Measurements from ENCODE around the gene CES5A. TPM values are rescaled to one million over a fixed set of nuclear protein-coding genes. Genes with fewer than 3 reads are reported as not detected.
"Not testable (repeated sequence)": the region's sequence is repeated elsewhere in the genome, so short reads cannot be mapped to it uniquely, and the experiment has no call there.

Gene CES5A, protein sequence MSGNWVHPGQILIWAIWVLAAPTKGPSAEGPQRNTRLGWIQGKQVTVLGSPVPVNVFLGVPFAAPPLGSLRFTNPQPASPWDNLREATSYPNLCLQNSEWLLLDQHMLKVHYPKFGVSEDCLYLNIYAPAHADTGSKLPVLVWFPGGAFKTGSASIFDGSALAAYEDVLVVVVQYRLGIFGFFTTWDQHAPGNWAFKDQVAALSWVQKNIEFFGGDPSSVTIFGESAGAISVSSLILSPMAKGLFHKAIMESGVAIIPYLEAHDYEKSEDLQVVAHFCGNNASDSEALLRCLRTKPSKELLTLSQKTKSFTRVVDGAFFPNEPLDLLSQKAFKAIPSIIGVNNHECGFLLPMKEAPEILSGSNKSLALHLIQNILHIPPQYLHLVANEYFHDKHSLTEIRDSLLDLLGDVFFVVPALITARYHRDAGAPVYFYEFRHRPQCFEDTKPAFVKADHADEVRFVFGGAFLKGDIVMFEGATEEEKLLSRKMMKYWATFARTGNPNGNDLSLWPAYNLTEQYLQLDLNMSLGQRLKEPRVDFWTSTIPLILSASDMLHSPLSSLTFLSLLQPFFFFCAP
- total RNA-seq = not detected in 2 replicates

DNA sequence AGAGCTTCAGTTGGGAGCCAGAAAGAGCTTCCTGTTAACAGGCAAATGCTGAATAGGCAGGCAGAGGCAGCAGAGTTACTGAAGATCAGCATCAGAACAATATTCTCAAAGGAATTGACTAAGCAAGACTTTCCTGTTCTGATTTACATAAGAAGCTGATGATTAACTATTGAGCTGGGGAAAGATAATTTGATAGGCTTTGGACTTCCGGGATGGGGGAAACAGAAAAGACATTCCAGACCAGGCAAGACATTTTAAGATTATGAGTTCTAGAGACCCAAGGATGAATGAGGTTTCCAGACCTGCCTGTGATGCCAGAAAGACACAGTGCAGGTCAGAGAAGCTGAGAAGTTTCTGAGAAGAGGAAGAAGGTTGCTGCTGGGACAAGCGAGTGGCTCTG, at the start of gene CES5A:
Gene CES5A, minus strand, starts transcription at position 101 of the 400 bp plus-strand sequence. CDS start 152 bp downstream, outside the sequence.
- DNase-seq (ENCODE audit: low read depth) = no peak
- TF ChIP-seq, protein P1, sequence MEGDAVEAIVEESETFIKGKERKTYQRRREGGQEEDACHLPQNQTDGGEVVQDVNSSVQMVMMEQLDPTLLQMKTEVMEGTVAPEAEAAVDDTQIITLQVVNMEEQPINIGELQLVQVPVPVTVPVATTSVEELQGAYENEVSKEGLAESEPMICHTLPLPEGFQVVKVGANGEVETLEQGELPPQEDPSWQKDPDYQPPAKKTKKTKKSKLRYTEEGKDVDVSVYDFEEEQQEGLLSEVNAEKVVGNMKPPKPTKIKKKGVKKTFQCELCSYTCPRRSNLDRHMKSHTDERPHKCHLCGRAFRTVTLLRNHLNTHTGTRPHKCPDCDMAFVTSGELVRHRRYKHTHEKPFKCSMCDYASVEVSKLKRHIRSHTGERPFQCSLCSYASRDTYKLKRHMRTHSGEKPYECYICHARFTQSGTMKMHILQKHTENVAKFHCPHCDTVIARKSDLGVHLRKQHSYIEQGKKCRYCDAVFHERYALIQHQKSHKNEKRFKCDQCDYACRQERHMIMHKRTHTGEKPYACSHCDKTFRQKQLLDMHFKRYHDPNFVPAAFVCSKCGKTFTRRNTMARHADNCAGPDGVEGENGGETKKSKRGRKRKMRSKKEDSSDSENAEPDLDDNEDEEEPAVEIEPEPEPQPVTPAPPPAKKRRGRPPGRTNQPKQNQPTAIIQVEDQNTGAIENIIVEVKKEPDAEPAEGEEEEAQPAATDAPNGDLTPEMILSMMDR (IDR thresholded peaks at IDR 0.05; ENCODE audit: insufficient read depth, low read depth, low read length) = no peak
- H3K4me3 ChIP-seq (ENCODE audit: low read depth, low read length) = no peak within 1 kb of the TSS

DNA sequence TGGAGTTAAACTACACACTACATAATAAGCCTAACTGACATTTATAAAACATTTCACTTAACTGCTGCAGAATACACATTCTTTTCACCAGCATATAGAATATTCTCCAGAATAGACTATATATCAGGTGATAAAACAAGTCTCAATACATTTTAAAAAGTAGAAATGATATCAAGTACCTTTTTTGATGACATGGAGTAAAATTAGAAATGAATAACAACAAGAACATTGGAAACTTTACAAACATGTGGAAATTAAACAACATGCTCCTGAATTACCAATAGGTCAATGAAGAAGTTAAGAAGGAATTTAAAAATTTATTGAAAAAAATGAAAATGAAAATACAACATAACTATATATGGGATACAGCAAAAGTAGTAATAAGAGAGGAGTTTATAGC, 47.5 kb upstream of the CES5A start:
- no peak overlapping the region for H3K4me3 ChIP-seq (ENCODE audit: low read depth, low read length)
- no peak for DNase-seq (ENCODE audit: low read depth)
- TF ChIP-seq, protein P1 (IDR thresholded peaks at IDR 0.05; ENCODE audit: insufficient read depth, low read depth, low read length) = no peak

DNA sequence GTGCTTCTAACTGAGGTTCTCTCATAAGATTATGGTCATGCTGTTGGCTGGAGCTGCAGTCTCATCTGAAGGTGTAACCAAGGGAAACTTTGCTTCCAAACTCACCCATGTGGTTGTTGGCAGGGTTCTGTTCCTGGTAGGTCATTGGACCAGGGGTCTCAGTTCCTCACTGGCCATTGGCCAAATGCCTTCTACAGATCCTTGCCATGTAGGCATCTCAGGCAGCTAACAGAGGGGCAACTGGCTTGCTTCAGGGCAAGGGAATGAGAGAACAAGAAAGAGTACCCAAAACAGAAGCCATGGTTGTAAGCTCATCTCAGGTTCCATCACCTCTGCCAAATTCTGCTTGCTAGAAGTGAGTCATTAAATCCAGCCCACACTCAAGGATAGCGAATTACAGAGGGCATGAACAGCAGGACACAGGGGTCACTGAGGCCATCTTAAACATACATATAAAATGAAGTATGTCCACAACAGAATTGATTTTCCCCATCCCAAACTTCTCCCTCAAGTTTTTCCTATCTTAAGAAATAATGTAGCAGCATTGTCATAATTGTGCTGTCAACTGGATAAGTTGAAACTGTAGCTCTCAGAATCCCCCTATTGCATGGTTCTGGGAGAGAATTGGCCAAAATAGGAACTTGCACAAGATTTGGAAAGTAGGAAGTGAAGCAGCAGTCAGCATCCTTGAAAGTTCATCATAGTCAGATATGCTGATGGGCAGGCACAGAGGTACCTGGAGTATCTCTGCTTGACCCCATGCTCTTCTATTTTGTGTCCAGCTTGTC, 42.4 kb upstream of the CES5A start:
- H3K4me3 ChIP-seq (ENCODE audit: low read depth, low read length) = no peak overlapping the region
- TF ChIP-seq, protein P1 (IDR thresholded peaks at IDR 0.05; ENCODE audit: insufficient read depth, low read depth, low read length) = no peak

DNA sequence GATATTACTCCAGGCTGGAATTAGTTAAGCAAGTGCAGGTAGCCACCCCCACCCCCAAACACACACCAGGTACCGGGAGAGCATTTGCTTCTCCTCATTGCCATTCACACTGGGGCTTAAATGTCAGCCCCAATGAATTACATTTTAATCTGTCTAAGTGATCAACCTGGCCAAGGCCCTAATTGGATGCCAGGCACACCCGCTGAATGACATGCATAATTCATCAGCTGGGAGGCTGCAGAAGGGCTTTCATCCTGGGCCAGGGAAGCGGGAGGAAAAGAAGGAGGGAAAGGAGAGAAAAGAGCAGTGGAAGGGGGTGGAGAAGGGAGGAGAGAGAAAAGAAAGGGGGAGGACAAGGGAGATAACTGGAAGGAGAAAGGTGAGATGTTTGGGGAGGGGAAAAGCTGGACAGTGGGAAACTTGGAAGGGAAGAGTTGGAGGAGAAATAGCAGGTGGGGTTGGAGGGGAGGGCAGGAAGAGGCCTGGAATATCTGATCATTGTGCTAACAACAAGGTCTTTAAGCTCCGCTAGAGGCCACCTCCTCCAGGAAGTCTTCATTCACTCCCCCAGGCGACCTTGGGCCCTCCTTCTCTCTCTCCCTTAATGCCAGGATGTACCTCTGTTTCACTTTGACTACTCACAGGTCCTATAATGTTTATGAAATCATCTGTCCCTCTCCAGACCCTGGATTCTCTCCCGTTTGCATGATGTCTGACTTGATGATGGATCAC, 40.1 kb upstream of the CES5A start:
- DNase-seq (ENCODE audit: low read depth) = no peak
- TF ChIP-seq, protein P1 (IDR thresholded peaks at IDR 0.05; ENCODE audit: insufficient read depth, low read depth, low read length) = no peak

More for the DNA sequence above, 42.4 kb upstream of the CES5A start:
- DNase-seq (ENCODE audit: low read depth) = no peak

DNA sequence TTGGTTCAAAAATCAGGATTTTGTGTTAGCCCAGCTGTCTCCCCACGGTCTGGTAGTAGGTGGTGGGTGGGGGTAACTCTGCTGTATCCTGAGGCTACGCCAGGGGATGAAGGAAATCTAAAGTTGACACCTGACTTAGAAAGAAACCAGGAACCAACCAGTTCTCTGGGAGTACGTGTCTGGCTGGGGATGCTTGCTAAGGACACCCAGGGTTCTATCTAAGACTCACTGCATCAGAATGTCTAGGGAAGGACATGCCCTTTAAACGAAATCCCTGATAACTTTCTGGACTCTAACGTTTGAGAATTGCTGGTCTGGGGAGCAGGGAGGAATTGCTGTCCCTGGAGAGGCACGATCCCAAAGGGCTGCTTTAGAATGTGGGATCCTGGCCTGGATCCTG, 39.2 kb upstream of the CES5A start:
- TF ChIP-seq, protein P1 (IDR thresholded peaks at IDR 0.05; ENCODE audit: insufficient read depth, low read depth, low read length) = no peak
- DNase-seq (ENCODE audit: low read depth) = no peak
- no peak overlapping the region for H3K4me3 ChIP-seq (ENCODE audit: low read depth, low read length)

More for the DNA sequence above, 40.1 kb upstream of the CES5A start:
- no peak overlapping the region for H3K4me3 ChIP-seq (ENCODE audit: low read depth, low read length)

DNA sequence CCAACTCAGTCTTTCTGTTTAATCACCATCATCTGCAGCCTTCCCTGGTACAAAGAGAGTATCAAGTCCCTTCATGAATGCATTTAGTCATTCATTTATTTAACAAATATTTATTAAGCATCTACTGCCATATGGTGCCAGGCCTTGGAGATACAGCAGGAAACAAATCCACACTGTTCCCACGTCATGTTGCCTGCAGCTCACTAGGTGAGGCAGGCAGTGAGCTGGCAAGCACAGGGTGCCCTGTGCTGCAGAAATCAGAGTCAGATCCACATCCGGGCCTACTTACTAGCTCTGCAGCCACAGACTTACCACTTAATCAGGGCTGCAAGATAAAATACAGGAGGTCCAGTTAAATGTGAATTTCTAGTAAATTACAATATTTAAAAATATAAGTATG, 38.5 kb upstream of the CES5A start:
- no peak for DNase-seq (ENCODE audit: low read depth)
- no peak overlapping the region for H3K4me3 ChIP-seq (ENCODE audit: low read depth, low read length)
- TF ChIP-seq, protein P1 (IDR thresholded peaks at IDR 0.05; ENCODE audit: insufficient read depth, low read depth, low read length) = no peak

DNA sequence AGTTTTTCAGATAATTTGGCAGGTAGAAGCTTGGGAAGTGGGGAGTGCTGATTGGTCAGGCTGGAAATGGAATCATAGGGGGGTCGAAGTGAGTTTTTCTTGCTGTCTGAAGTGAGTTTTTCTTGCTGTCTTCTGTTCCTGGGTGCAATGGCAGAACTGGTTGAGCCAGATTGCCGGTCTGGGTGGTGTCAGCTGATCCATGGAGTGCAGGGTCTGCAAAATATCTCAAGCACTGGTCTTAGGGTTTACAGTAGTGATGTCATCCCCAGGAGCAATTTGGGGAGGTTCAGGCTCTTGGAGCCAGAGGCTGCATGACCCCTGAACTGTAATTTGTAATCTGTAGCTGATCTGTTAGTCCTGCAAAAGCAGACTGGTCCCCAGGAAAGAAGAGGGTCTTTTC, 37.9 kb upstream of the CES5A start:
- H3K4me3 ChIP-seq (ENCODE audit: low read depth, low read length); DNase-seq (ENCODE audit: low read depth): not testable (repeated sequence)
